Hepatocyte (in vitro differentiated cells): ENCODE data around the gene PLEKHF1.

Source experiments
- EZH2 ChIP-seq: fragments of 200-600 bp; sonication (generic); IDR thresholded peaks from 2 replicates; pipeline ENCODE4 v1.6.1; 2016; ENCODE audit warnings: antibody characterized with exemption, mild to moderate bottlenecking, borderline replicate concordance
- EZH2phosphoT487 ChIP-seq: fragments of 200-600 bp; sonication (generic); IDR thresholded peaks from one replicate; pipeline ENCODE4 v1.6.1; 2018; ENCODE audit warnings: antibody characterized with exemption, mild to moderate bottlenecking, low read depth, moderate library complexity; ENCODE audit not compliant: unreplicated experiment, severe bottlenecking
- TF ChIP-seq, protein P1 (sequence below): fragments of 200-600 bp; sonication (generic); IDR thresholded peaks from 2 replicates; pipeline ENCODE4 v1.5.1; 2016; ENCODE audit warnings: antibody characterized with exemption, mild to moderate bottlenecking; ENCODE audit not compliant: poor library complexity

DNA sequence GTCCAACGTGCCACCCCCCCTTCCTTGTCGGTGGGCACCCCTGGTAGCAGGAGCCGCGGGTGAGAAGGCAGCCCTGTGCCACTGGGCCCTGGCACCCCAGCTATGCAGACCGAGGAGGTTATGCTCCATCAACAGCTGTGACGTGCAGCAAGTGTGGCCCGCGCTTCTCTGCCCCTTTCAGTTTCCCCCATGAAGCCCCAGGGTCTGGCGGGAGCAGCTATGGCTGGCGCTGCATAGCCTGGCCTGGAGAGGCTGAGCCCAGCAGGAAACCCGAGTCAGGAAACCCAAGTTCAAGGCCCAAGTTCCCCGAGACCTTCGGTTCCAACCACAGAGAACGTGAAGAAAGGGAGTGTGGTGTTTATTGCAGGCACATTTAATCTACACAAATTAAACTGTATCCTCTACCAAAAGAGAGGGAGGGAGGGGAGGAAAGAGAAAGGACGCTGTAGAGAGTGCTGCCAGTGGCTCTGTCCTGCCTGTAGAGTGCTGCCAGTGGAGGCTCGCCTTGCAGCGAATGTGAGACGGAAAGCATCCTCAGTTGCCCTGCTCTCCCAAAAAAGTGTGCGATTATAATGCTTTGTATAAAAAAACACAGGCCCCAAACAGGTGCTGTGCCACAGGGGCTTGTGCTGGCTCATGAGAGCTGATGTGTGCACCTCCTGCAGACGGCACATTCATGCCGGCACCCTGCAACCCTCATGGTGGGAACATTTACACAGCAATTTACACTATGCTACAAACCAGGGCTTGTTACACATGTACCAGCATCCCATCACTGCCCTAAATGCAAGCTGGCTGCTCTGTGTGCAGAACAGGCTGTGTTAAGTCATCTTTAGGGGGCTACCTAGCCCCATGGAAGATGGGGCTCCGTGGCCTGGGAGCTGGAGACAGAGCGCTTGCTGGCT is 42.8 kb upstream of the PLEKHF1 start:
- TF ChIP-seq, protein P1, sequence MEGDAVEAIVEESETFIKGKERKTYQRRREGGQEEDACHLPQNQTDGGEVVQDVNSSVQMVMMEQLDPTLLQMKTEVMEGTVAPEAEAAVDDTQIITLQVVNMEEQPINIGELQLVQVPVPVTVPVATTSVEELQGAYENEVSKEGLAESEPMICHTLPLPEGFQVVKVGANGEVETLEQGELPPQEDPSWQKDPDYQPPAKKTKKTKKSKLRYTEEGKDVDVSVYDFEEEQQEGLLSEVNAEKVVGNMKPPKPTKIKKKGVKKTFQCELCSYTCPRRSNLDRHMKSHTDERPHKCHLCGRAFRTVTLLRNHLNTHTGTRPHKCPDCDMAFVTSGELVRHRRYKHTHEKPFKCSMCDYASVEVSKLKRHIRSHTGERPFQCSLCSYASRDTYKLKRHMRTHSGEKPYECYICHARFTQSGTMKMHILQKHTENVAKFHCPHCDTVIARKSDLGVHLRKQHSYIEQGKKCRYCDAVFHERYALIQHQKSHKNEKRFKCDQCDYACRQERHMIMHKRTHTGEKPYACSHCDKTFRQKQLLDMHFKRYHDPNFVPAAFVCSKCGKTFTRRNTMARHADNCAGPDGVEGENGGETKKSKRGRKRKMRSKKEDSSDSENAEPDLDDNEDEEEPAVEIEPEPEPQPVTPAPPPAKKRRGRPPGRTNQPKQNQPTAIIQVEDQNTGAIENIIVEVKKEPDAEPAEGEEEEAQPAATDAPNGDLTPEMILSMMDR: no peak
- TF ChIP-seq EZH2 (no peak), EZH2phosphoT487 (no peak)
